Breast epithelium (tissue), 3 donors: ENCODE measurements around the gene SRGAP2B.
"Not testable (repeated sequence)": the region's sequence is repeated elsewhere in the genome, so short reads cannot be mapped to it uniquely, and the experiment has no call there.

ENCODE experiments used
- CTCF ChIP-seq, 3 donors: fragments of 450-650 bp; IDR thresholded peaks; one replicate each; pipeline ENCODE4 v1.5.1; 2016 to 2017; ENCODE audit warnings: antibody characterized with exemption in 3 of 3, mild to moderate bottlenecking in 3 of 3, moderate library complexity in 3 of 3
- POLR2A ChIP-seq: fragments of 450-650 bp; IDR thresholded peaks from one replicate; pipeline ENCODE4 v1.6.1; 2016; ENCODE audit warnings: antibody characterized with exemption, mild to moderate bottlenecking, moderate library complexity
- POLR2AphosphoS5 ChIP-seq, 3 donors: sonication (generic); formaldehyde crosslinking; IDR thresholded peaks; one replicate each; pipeline ENCODE4 v1.6.1; 2017; ENCODE audit warnings: antibody characterized with exemption in 3 of 3

GRCh38 chr1:145127144-145127543, 32.0 kb upstream of the SRGAP2B start:
- TF ChIP-seq CTCF (IDR thresholded peaks at IDR 0.05); POLR2A; POLR2AphosphoS5 (IDR thresholded peaks at IDR 0.05): not testable (repeated sequence)
